Neural cell (in vitro differentiated cells): ENCODE results near the gene NEXN. TPM values are rescaled to one million over a fixed set of nuclear protein-coding genes. Genes with fewer than 3 reads are reported as not detected.

Source experiments
- H2AFZ ChIP-seq: fragments of 200-600, 300-800 bp; sonication (generic), shearing (Covaris generic); 2 replicates; pipeline ENCODE4 v1.6.0; 2014; ENCODE audit warnings: low read depth, mild to moderate bottlenecking, antibody characterized with exemption, low read length, moderate library complexity
- H3F3A ChIP-seq: fragments of 200-600 bp; shearing (Covaris generic); 2 replicates; pipeline ENCODE4 v1.6.1; 2016; ENCODE audit warnings: mild to moderate bottlenecking, moderate library complexity, mixed read lengths, antibody characterized with exemption, low read length; ENCODE audit not compliant: insufficient read depth, poor library complexity, severe bottlenecking
- H3K27ac ChIP-seq: fragments of 200-600, 300-800 bp; sonication (generic), shearing (Covaris generic); 2 replicates; pipeline ENCODE4 v1.5.1; 2014; ENCODE audit warnings: mild to moderate bottlenecking, low read length, moderate library complexity
- H3K27me3 ChIP-seq: fragments of 300-800, 200-600 bp; sonication (generic), shearing (Covaris generic); 2 replicates; pipeline ENCODE4 v1.6.0; 2014; ENCODE audit warnings: mild to moderate bottlenecking, low read depth, low read length, moderate library complexity; ENCODE audit not compliant: insufficient read depth
- H3K36me3 ChIP-seq: fragments of 300-800, 200-600 bp; sonication (generic), shearing (Covaris generic); 2 replicates; pipeline ENCODE4 v1.5.1; 2014; ENCODE audit warnings: mild to moderate bottlenecking, antibody characterized with exemption, low read length, moderate library complexity; ENCODE audit not compliant: insufficient read depth
- H3K4me2 ChIP-seq: fragments of 300-800, 200-600 bp; sonication (generic), shearing (Covaris generic); 2 replicates; pipeline ENCODE4 v1.6.0; 2014; ENCODE audit warnings: mild to moderate bottlenecking, low read length
- H3K4me3 ChIP-seq: fragments of 300-800, 200-600 bp; sonication (generic), shearing (Covaris generic); 2 replicates; pipeline ENCODE4 v1.5.1; 2014; ENCODE audit warnings: mild to moderate bottlenecking, low read length, moderate library complexity
- H3K79me2 ChIP-seq: fragments of 200-600 bp; shearing (Covaris generic); replicated peaks from 2 replicates; pipeline ENCODE4 v1.6.0; 2014; ENCODE audit warnings: mild to moderate bottlenecking, low read length, moderate library complexity; ENCODE audit not compliant: insufficient read depth
- H3K9ac ChIP-seq: fragments of 300-800, 200-600 bp; sonication (generic), shearing (Covaris generic); 2 replicates; pipeline ENCODE4 v1.6.1; 2016; ENCODE audit warnings: mild to moderate bottlenecking, low read length, mixed read lengths
- H3K9me2 ChIP-seq: fragments of 200-600 bp; shearing (Covaris generic); 2 replicates; pipeline ENCODE4 v1.6.1; 2016; ENCODE audit warnings: mild to moderate bottlenecking, low read length, mixed read lengths; ENCODE audit not compliant: insufficient read depth
- H3K9me3 ChIP-seq: fragments of 200-600, 300-800 bp; sonication (generic), shearing (Covaris generic); 2 replicates; pipeline ENCODE4 v1.6.1; 2016; ENCODE audit warnings: mild to moderate bottlenecking, mixed run types, low read length, moderate library complexity, mixed read lengths
- H4K20me1 ChIP-seq: fragments of 200-600 bp; shearing (Covaris generic); 2 replicates; pipeline ENCODE4 v1.6.1; 2016; ENCODE audit warnings: mild to moderate bottlenecking, mixed run types; ENCODE audit not compliant: insufficient read depth
- CTCF ChIP-seq: fragments of 450-650 bp; IDR thresholded peaks from 2 replicates; pipeline ENCODE4 v1.5.1; 2014; ENCODE audit warnings: antibody characterized with exemption, mild to moderate bottlenecking, moderate library complexity; ENCODE audit not compliant: poor library complexity, severe bottlenecking
- EP300 ChIP-seq: fragments of 450-650 bp; conservative IDR thresholded peaks from 2 replicates; pipeline ENCODE4 v1.6.1; 2014; ENCODE audit warnings: antibody characterized with exemption, mild to moderate bottlenecking, moderate library complexity; ENCODE audit not compliant: poor library complexity, severe bottlenecking
- EZH2 ChIP-seq: fragments of 200-600, 300-800 bp; shearing (Covaris generic), sonication (generic); IDR thresholded peaks from 2 replicates; pipeline ENCODE4 v1.6.1; 2014; ENCODE audit warnings: antibody characterized with exemption, low read length, borderline replicate concordance, mild to moderate bottlenecking; ENCODE audit not compliant: insufficient read depth, poor library complexity, severe bottlenecking
- MXI1 ChIP-seq: fragments of 450-650 bp; conservative IDR thresholded peaks from 2 replicates; pipeline ENCODE4 v1.6.1; 2014; ENCODE audit warnings: antibody characterized with exemption, mild to moderate bottlenecking; ENCODE audit not compliant: poor library complexity, severe bottlenecking
- POLR2AphosphoS5 ChIP-seq: IDR thresholded peaks from 2 replicates; pipeline ENCODE4 v1.6.1; 2012
- RAD21 ChIP-seq: fragments of 450-650 bp; conservative IDR thresholded peaks from 2 replicates; pipeline ENCODE4 v1.6.1; 2014; ENCODE audit warnings: antibody characterized with exemption, mild to moderate bottlenecking, moderate library complexity
- REST ChIP-seq: IDR thresholded peaks from 2 replicates; pipeline ENCODE4 v1.6.1; 2012; ENCODE audit warnings: borderline replicate concordance
- SMC3 ChIP-seq: fragments of 450-650 bp; conservative IDR thresholded peaks from 2 replicates; pipeline ENCODE4 v1.6.1; 2014; ENCODE audit warnings: antibody characterized with exemption, mild to moderate bottlenecking, moderate library complexity; ENCODE audit not compliant: poor library complexity
- TAF1 ChIP-seq: IDR thresholded peaks from 2 replicates; pipeline ENCODE4 v1.6.1; 2012; ENCODE audit warnings: low read depth
- polyA plus RNA-seq: library from polyadenylated mRNA; depleted of rRNA; stranded (reverse); fragments of >200 nt; gene quantifications from 2 replicates; pipeline ENCODE4 v1.2.3, GENCODE V29; 2014

The NEXN gene
- polyA plus RNA-seq, 1 donor from 2014 or later: 0.43 TPM

GRCh38 chr1:77970192-77970591 lies 81.8 kb downstream of the NEXN start:
- Histone ChIP-seq H3K9ac (no peak overlapping the region), H3F3A (peaks cover 5% of the 10 kb centered on the region), H3K27me3 (no peaks in the 10 kb centered on the region), H3K9me3 (no peaks in the 10 kb centered on the region), H3K79me2 (peaks cover 94% of the 10 kb centered on the region), H3K4me2 (no peak overlapping the region), H2AFZ (no peak overlapping the region), H3K27ac (no peak overlapping the region), H3K9me2 (no peaks in the 10 kb centered on the region), H4K20me1 (peaks cover 19% of the 10 kb centered on the region), H3K4me3 (no peak overlapping the region), H3K36me3 (peaks cover 6% of the 10 kb centered on the region)
- no peak for TF ChIP-seq TAF1
- no peak for TF ChIP-seq SMC3
- TF ChIP-seq POLR2AphosphoS5: no peak
- TF ChIP-seq CTCF: no peak
- TF ChIP-seq EZH2: no peak
- TF ChIP-seq RAD21: no peak
- TF ChIP-seq EP300: no peak
- TF ChIP-seq REST: no peak
- TF ChIP-seq MXI1: no peak

GRCh38 chr1:77972080-77972479 lies 83.7 kb downstream of the NEXN start:
- peaks cover 27% of the 10 kb centered on the region for H4K20me1 ChIP-seq
- no peak overlapping the region for H3K4me2 ChIP-seq

More at GRCh38 chr1:77972080-77972479, 83.7 kb downstream of the NEXN start:
- Histone ChIP-seq H3K9me3 (no peaks in the 10 kb centered on the region), H3K4me3 (no peak overlapping the region), H3K36me3 (peaks cover 3% of the 10 kb centered on the region), H3K79me2 (peaks cover 99% of the 10 kb centered on the region), H3F3A (peaks cover 5% of the 10 kb centered on the region), H3K27ac (no peak overlapping the region), H3K9ac (no peak overlapping the region), H2AFZ (no peak overlapping the region), H3K27me3 (no peaks in the 10 kb centered on the region), H3K9me2 (no peaks in the 10 kb centered on the region)
- no peak for TF ChIP-seq MXI1
- no peak for TF ChIP-seq RAD21
- TF ChIP-seq CTCF: no peak
- TF ChIP-seq TAF1: no peak
- TF ChIP-seq REST: no peak
- TF ChIP-seq SMC3: no peak
- no peak for TF ChIP-seq EP300
- no peak for TF ChIP-seq EZH2
- no peak for TF ChIP-seq POLR2AphosphoS5
